Ascending aorta (tissue), 2 donors: ENCODE data around the gene NRL. TPM values are rescaled to one million over a fixed set of nuclear protein-coding genes. Genes with fewer than 3 reads are reported as not detected.

ENCODE experiments used
- DNase-seq, 2 donors: peaks; one replicate each; pipeline ENCODE4 v3.0.0-alpha.2; 2019; ENCODE audit warnings: low spot score in 2 of 2
- H3K27ac ChIP-seq, 2 donors: fragments of 200-600 bp; sonication (generic); one replicate each; pipeline ENCODE4 v1.5.1; 2016 to 2017; ENCODE audit warnings: mild to moderate bottlenecking in 1 of 2
- H3K27me3 ChIP-seq: fragments of 200-600 bp; sonication (generic); one replicate; pipeline ENCODE4 v1.5.1; 2017
- H3K36me3 ChIP-seq, 2 donors: fragments of 200-600 bp; sonication (generic); one replicate each; pipeline ENCODE4 v1.5.1; 2016
- H3K4me1 ChIP-seq, 2 donors: fragments of 200-600 bp; sonication (generic); one replicate each; pipeline ENCODE4 v1.5.1; 2016 to 2017; ENCODE audit warnings: mild to moderate bottlenecking in 1 of 2
- H3K4me3 ChIP-seq, 2 donors: fragments of 200-600 bp; sonication (generic); one replicate each; pipeline ENCODE4 v1.5.1; 2016 to 2017; ENCODE audit warnings: mild to moderate bottlenecking in 1 of 2
- H3K9me3 ChIP-seq, 2 donors: fragments of 200-600 bp; sonication (generic); one replicate each; pipeline ENCODE4 v1.5.1; 2016
- intact Hi-C: fragments of 100-400 bp; cut with DNase I; formaldehyde crosslinking; loops from one replicate; pipeline ENCODE4 v1.15.1; 2023
- total RNA-seq: library from RNA; depleted of rRNA; stranded (reverse); fragments of >200 nt; gene quantifications from one replicate; pipeline ENCODE4 v1.1.0, GENCODE V29; 2016
- TF ChIP-seq, protein P1 (sequence below), 3 experiments: fragments of 200-600 bp in 2 of 3; fragments of 450-650 bp in 1 of 3; sonication (generic) in 2 of 3; IDR thresholded peaks; one replicate each; pipeline ENCODE4 v1.5.1; 2016 to 2019; ENCODE audit warnings: antibody characterized with exemption in 3 of 3, mild to moderate bottlenecking in 1 of 3, moderate library complexity in 1 of 3

The NRL gene
- total RNA-seq, 1 donor from 2014 or later: not detected

DNA sequence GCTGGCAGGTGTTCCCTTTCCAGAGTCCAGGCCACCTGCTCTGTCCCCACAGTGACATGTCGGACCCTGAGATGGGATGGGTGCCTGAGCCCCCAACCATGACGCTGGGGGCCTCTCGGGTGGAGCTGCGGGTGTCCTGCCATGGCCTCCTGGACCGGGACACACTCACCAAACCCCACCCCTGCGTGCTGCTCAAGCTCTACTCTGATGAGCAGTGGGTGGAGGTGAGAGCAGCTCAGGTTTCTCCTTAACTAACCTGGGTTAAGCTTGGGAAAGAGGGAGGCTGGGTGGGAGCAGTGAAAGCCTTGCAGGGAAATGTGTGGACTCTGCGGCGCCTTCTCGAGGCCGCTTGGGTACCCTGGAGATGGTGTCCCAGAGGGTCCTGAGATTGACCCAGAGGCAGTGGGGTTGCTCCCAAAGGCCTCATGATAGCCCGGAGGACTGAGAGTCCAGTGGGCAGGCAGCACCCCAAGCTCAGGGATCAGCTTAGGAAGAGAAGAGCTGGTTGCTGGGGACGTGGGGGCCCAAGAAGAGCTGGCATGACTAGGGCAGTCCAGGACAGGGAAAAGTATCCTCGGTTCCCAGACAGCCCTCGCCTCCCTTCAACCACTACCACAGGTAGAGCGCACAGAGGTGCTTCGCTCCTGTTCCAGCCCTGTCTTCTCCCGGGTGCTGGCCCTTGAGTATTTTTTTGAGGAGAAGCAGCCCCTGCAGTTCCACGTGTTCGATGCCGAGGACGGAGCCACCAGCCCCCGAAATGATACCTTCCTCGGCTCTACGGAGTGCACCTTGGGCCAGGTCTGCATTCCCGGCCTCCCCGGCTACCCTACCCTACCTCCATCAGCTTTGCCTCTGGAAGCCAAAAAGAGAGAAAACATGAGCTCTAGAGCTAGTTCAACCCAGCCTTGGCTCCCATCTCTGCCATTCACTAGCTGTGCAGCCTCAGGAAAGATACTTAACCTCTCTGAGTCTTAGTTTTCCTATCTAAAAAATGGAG, 41.6 kb downstream of the NRL start:
- H3K27ac ChIP-seq: no peak overlapping the region
- DNase-seq: no peak
- intact Hi-C loops: no loop called here
- no peaks in the 10 kb centered on the region for H3K9me3 ChIP-seq
- H3K4me1 ChIP-seq: peaks cover 3 to 15% of the 10 kb centered on the region in 2 donors
- no peak overlapping the region for H3K4me3 ChIP-seq
- TF ChIP-seq, protein P1, sequence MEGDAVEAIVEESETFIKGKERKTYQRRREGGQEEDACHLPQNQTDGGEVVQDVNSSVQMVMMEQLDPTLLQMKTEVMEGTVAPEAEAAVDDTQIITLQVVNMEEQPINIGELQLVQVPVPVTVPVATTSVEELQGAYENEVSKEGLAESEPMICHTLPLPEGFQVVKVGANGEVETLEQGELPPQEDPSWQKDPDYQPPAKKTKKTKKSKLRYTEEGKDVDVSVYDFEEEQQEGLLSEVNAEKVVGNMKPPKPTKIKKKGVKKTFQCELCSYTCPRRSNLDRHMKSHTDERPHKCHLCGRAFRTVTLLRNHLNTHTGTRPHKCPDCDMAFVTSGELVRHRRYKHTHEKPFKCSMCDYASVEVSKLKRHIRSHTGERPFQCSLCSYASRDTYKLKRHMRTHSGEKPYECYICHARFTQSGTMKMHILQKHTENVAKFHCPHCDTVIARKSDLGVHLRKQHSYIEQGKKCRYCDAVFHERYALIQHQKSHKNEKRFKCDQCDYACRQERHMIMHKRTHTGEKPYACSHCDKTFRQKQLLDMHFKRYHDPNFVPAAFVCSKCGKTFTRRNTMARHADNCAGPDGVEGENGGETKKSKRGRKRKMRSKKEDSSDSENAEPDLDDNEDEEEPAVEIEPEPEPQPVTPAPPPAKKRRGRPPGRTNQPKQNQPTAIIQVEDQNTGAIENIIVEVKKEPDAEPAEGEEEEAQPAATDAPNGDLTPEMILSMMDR (IDR thresholded peaks at IDR 0.05): no peak
- no peaks in the 10 kb centered on the region for H3K27me3 ChIP-seq
- H3K36me3 ChIP-seq: no peaks in the 10 kb centered on the region

DNA sequence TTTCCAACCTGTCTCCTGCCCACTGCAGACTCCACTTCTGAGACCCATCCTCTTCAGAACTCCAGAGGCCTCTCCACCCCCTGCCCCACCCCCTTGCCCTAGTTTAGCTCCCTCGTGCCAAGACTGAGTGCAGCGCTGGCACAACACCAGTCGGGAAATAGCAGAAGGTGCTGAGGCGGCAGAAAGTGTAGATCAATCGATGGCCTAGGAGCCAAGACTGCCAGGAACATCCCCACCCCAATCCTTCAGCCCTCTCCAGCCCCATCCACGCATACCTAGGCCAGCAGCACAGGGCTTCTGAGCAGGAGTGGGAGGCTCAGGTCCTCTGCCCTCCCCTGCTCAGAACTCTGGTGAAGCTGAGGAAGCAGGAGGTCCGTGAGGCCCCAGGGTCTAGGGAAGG, 42.3 kb downstream of the NRL start:
- intact Hi-C loops: no loop called here

GRCh38 chr14:24071836-24072430, 42.8 kb downstream of the NRL start:
- TF ChIP-seq, protein P1 (IDR thresholded peaks at IDR 0.05): no peak
- peak overlapping the region in 1 of 2 donors; percentile 36 for H3K4me3 ChIP-seq
- H3K27me3 ChIP-seq: no peaks in the 10 kb centered on the region
- no peak overlapping the region for H3K27ac ChIP-seq
- no peaks in the 10 kb centered on the region for H3K9me3 ChIP-seq
- peaks cover 3 to 15% of the 10 kb centered on the region in 2 donors for H3K4me1 ChIP-seq
- H3K36me3 ChIP-seq: no peaks in the 10 kb centered on the region
- DNase-seq: no peak
- intact Hi-C loops: no loop called here

More for the DNA sequence above, 42.3 kb downstream of the NRL start:
- H3K27me3 ChIP-seq: no peaks in the 10 kb centered on the region
- H3K36me3 ChIP-seq: no peaks in the 10 kb centered on the region
- TF ChIP-seq, protein P1 (IDR thresholded peaks at IDR 0.05): no peak
- DNase-seq: no peak
- no peak overlapping the region for H3K27ac ChIP-seq
- peak overlapping the region in 1 of 2 donors; percentile 13 for H3K4me3 ChIP-seq
- peaks cover 3 to 15% of the 10 kb centered on the region in 2 donors for H3K4me1 ChIP-seq
- H3K9me3 ChIP-seq: no peaks in the 10 kb centered on the region

- no peaks in the 10 kb centered on the region for H3K27me3 ChIP-seq
- no peaks in the 10 kb centered on the region for H3K36me3 ChIP-seq
- peak within 1 kb of the TSS in 1 of 2 donors; percentile 36 for H3K4me3 ChIP-seq
- TF ChIP-seq, protein P1 (IDR thresholded peaks at IDR 0.05): no peak
- no peak within 1 kb of the TSS for H3K27ac ChIP-seq
- intact Hi-C loops: no loop called here
- peaks cover 3 to 15% of the 10 kb centered on the region in 2 donors for H3K4me1 ChIP-seq
- no peaks in the 10 kb centered on the region for H3K9me3 ChIP-seq
- no peak for DNase-seq
Measured at GRCh38 chr14:24071144-24071697, 43.5 kb downstream of the NRL start, which contains the start of gene CPNE6. Gene CPNE6 (plus strand): TSS chr14:24071562. CDS start chr14:24072937, 1,375 bp downstream.

- Histone ChIP-seq H3K4me3 (no peak overlapping the region), H3K36me3 (no peaks in the 10 kb centered on the region), H3K9me3 (no peaks in the 10 kb centered on the region), H3K27ac (no peak overlapping the region), H3K27me3 (no peaks in the 10 kb centered on the region), H3K4me1 (peaks cover 3 to 15% of the 10 kb centered on the region in 2 donors)
- TF ChIP-seq, protein P1 (IDR thresholded peaks at IDR 0.05): no peak
- intact Hi-C loops: no loop called here
- DNase-seq: no peak
Measured at GRCh38 chr14:24070285-24071143, 44.2 kb downstream of the NRL start.
